ENCODE measurements around the gene UST. TPM values are rescaled to one million over a fixed set of nuclear protein-coding genes. Genes with fewer than 3 reads are reported as not detected.
"Not testable (repeated sequence)": the region's sequence is repeated elsewhere in the genome, so short reads cannot be mapped to it uniquely, and the experiment has no call there.

UST gene
- total and polyA plus RNA-seq, 7 experiments from 2014 or later: 0.35 to 2.6 (median 0.46) TPM; not detected in 2

DNA sequence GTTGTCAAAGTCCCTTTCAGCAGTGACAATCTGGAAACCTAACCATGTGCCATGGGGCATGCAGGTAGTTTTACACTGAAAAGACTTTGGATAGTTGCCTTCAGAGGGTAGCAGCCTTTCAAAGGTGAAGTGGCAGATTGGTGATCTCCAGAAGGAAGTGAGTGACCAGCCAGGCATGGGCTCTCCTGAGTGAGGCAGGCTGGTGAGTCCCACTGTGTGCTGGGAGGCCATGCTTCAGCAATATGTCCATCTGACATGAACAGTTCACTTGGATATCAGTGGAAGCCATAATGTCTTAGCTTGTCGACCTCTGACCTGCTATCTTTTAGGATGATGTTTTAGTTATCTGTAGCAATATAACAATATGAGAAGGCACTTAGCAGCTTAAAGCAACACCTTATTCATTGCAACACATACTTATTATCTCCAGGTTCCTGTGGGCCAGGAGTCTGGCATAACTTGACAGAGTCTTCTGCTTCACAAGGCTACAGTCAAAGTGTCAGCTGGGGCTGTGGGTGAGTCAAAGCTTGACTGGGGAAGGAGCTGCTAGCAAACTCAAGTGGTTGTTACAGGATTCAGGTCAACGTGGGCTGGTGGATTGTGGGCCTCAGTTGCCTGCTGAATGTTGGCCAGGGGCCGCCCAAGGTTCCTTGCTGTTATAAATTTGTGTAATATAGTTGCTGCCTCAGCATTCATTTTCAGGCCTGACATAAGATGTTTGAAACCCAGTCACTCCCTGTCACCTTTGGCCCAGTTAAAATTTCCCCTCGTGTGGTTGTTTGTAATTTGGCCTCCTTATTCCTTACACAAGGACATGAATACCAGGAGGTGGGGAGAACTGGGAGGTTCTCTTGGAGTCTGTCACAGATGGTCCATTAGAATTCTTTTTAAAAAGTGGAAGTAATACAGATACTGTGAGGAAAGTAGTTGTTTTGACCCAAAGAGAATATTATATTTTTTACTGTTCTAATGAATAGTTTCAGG lies 100.2 kb downstream of the UST start:
- CTCF ChIA-PET: no interaction called here
- intact Hi-C loops (cut with micrococcal nuclease): no loop called here
- ATAC-seq: no peak

DNA sequence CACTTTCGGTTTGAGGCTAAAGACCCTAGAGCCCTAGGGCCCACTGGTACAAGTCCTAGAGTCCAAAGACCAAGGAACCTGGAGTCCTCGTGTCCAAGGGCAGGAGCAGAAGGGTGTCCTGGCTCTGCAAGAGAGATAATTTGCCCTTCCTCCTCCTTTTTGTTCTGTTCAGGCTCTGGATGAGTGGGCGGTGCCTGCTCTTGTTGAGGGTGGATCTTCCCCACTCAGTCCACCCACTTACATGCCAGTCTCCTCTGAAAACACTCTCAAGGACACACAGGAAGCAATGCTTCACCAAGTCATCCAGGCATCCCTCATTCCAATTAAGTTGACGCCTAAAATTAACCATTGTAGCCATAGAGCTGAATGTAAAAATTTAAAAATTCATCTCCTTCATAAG lies 102.1 kb downstream of the UST start:
- Mint-ChIP-seq H3K27me3 (peaks cover 0 to 14% (median 5%) of the 10 kb centered on the region in 5 donors), H3K4me3 (no peak overlapping the region), H3K4me1 (no peaks in the 10 kb centered on the region), H3K36me3 (no peaks in the 10 kb centered on the region), H3K9me3 (no peaks in the 10 kb centered on the region), H3K27ac (no peak overlapping the region)
- Histone ChIP-seq H3K27me3 (ENCODE audit: control insufficient read depth in 2 of 2, insufficient read depth in 2 of 2, low read length in 2 of 2) (no peaks in the 10 kb centered on the region), H3K4me1 (ENCODE audit: control insufficient read depth in 2 of 2, insufficient read depth in 2 of 2, low read length in 2 of 2) (no peaks in the 10 kb centered on the region), H3K4me3 (ENCODE audit: low read length) (no peak overlapping the region), H3K9me3 (ENCODE audit: control insufficient read depth in 2 of 3, low read length in 3 of 3) (no peaks in the 10 kb centered on the region), H3K27ac (ENCODE audit: low read depth, low read length) (no peak overlapping the region), H3K36me3 (ENCODE audit: control insufficient read depth in 2 of 3, insufficient read depth in 3 of 3, low read length in 3 of 3) (no peaks in the 10 kb centered on the region)
- ChIA-PET CTCF (no interaction called here), POLR2A (no interaction called here)
- intact Hi-C loops (cut with micrococcal nuclease): no loop called here
- ATAC-seq (no peak), DNase-seq (no peak)

More for the DNA sequence above, 100.2 kb downstream of the UST start:
- Histone ChIP-seq H3K9me3 (ENCODE audit: control insufficient read depth in 2 of 3, low read length in 3 of 3) (no peaks in the 10 kb centered on the region), H3K4me1 (ENCODE audit: control insufficient read depth in 2 of 2, insufficient read depth in 2 of 2, low read length in 2 of 2) (no peaks in the 10 kb centered on the region), H3K36me3 (ENCODE audit: control insufficient read depth in 2 of 3, insufficient read depth in 3 of 3, low read length in 3 of 3) (no peaks in the 10 kb centered on the region), H3K4me3 (ENCODE audit: low read length) (no peak overlapping the region), H3K27me3 (ENCODE audit: control insufficient read depth in 2 of 2, insufficient read depth in 2 of 2, low read length in 2 of 2) (no peaks in the 10 kb centered on the region), H3K27ac (ENCODE audit: low read depth, low read length) (no peak overlapping the region)
- Mint-ChIP-seq H3K27me3 (peaks cover 0 to 4% (median 0%) of the 10 kb centered on the region in 5 donors), H3K36me3 (no peaks in the 10 kb centered on the region), H3K27ac (no peak overlapping the region), H3K4me3 (no peak overlapping the region), H3K4me1 (peaks cover 0 to 3% (median 0%) of the 10 kb centered on the region in 7 donors), H3K9me3 (no peaks in the 10 kb centered on the region)
- POLR2A ChIA-PET: no interaction called here
- DNase-seq: no peak

DNA sequence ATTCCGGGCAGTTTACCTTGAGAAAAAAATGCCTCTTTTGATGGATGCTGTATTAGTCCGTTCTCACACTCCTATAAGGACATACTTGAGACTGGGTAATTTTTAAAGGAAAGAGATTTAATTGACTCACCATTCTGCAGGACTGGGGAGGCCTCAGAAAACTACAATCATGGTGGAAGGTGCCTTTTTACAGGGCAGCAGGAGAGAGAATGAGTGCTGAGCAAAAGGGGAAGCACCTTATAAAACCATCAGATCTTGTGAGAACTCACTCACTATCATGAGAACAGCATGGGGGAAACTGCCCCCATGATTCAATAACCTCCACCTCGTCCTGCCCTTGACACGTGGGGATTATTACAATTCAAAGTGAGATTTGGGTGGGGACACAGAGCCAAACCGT lies 102.6 kb downstream of the UST start:
- CTCF ChIA-PET; H3K27ac ChIP-seq (ENCODE audit: low read depth, low read length); ATAC-seq; H3K4me3 ChIP-seq (ENCODE audit: low read length); H3K27ac Mint-ChIP-seq; H3K36me3 Mint-ChIP-seq; H3K9me3 ChIP-seq (ENCODE audit: control insufficient read depth in 2 of 3, low read length in 3 of 3); H3K36me3 ChIP-seq (ENCODE audit: control insufficient read depth in 2 of 3, insufficient read depth in 3 of 3, low read length in 3 of 3); POLR2A ChIA-PET; H3K27me3 ChIP-seq (ENCODE audit: control insufficient read depth in 2 of 2, insufficient read depth in 2 of 2, low read length in 2 of 2); H3K4me1 ChIP-seq (ENCODE audit: control insufficient read depth in 2 of 2, insufficient read depth in 2 of 2, low read length in 2 of 2); H3K4me3 Mint-ChIP-seq; intact Hi-C loops (cut with micrococcal nuclease); H3K9me3 Mint-ChIP-seq; DNase-seq; H3K4me1 Mint-ChIP-seq: not testable (repeated sequence)
- peaks cover 4 to 19% (median 7%) of the 10 kb centered on the region in 5 donors for H3K27me3 Mint-ChIP-seq

DNA sequence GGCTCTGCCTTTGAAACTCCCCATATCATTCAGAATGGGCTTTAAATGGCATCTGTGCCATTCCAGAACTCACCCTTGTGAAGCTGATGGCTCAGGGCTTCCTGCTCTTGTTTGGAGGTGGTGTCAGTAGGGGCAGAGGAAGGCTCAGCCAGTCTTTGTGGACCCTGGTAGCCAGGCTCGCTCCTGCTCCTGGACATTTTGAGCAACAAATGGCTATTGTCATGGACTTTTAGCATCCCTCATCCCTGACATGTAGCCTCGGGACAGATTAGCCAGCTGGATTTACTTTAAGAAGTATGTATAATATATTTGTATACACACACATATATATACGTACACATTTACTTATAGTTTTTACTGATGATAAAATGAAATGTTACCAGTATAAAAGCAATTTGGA lies 104.1 kb downstream of the UST start:
- Mint-ChIP-seq H3K27ac (no peak overlapping the region), H3K4me1 (no peaks in the 10 kb centered on the region)
- CTCF ChIA-PET: no interaction called here

DNA sequence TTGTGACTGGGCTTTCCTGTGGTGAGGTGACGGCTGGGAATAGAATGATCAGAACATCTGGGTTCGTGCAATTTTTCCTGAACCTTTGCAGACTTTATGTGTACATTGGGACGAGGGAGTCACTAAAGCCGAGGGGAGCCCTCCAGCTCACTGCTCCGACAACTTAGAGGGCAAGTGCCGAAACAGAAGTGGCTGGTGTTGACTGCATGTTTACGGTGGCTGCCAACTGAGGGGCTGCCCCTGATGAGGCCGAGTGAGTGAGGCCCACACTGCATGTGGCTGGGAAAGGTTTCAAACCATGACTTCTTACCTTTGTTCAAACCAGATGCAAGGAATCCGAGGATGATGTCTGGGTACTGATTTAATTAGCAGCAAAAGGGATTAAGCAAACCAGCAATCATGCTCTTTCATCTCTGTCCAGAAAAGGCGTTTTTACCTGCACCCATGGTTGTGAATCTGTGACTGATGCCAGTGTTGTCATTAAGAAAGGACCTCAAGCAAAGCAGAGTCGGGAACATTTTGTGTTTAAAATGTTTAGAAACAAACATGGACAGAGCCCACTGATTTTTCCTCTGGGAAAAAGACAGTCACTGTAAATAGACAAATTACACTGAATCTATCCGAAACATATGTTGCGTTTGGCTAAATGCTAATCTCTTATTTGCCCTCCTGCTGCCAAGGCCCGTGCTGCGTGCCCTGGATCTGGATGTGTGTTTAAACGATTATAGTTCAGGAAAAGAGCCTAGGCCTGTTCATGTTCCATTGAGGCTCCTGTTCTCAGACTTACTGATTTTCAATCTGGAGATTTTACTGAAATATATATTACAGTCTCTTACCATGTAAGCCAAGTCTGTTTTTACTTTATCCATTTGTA lies 105.1 kb downstream of the UST start:
- no peaks in the 10 kb centered on the region for H3K4me1 ChIP-seq (ENCODE audit: control insufficient read depth in 2 of 2, insufficient read depth in 2 of 2, low read length in 2 of 2)
- H3K9me3 ChIP-seq (ENCODE audit: control insufficient read depth in 2 of 3, low read length in 3 of 3): no peaks in the 10 kb centered on the region
- ChIA-PET CTCF (no interaction called here), POLR2A (no interaction called here)
- H3K27ac ChIP-seq (ENCODE audit: low read depth, low read length): no peak overlapping the region
- ATAC-seq (no peak), DNase-seq (no peak)
- H3K36me3 Mint-ChIP-seq: no peaks in the 10 kb centered on the region
- H3K4me1 Mint-ChIP-seq: no peaks in the 10 kb centered on the region
- H3K4me3 Mint-ChIP-seq: no peak overlapping the region
- no peak overlapping the region for H3K27ac Mint-ChIP-seq
- H3K27me3 Mint-ChIP-seq: peaks cover 8 to 27% (median 12%) of the 10 kb centered on the region in 5 donors
- H3K27me3 ChIP-seq (ENCODE audit: control insufficient read depth in 2 of 2, insufficient read depth in 2 of 2, low read length in 2 of 2): no peaks in the 10 kb centered on the region
- no peaks in the 10 kb centered on the region for H3K36me3 ChIP-seq (ENCODE audit: control insufficient read depth in 2 of 3, insufficient read depth in 3 of 3, low read length in 3 of 3)
- intact Hi-C loops (cut with micrococcal nuclease): no loop called here
- H3K4me3 ChIP-seq (ENCODE audit: low read length): no peak overlapping the region
- peaks cover 0 to 2% (median 0%) of the 10 kb centered on the region in 11 donors for H3K9me3 Mint-ChIP-seq

More for the DNA sequence above, 104.1 kb downstream of the UST start:
- Histone ChIP-seq H3K4me3 (ENCODE audit: low read length) (no peak overlapping the region), H3K36me3 (ENCODE audit: control insufficient read depth in 2 of 3, insufficient read depth in 3 of 3, low read length in 3 of 3) (no peaks in the 10 kb centered on the region), H3K4me1 (ENCODE audit: control insufficient read depth in 2 of 2, insufficient read depth in 2 of 2, low read length in 2 of 2) (no peaks in the 10 kb centered on the region), H3K9me3 (ENCODE audit: control insufficient read depth in 2 of 3, low read length in 3 of 3) (no peaks in the 10 kb centered on the region), H3K27me3 (ENCODE audit: control insufficient read depth in 2 of 2, insufficient read depth in 2 of 2, low read length in 2 of 2) (no peaks in the 10 kb centered on the region), H3K27ac (ENCODE audit: low read depth, low read length) (no peak overlapping the region)
- no peak for DNase-seq
- intact Hi-C loops (cut with micrococcal nuclease): no loop called here
- no peak for ATAC-seq
- H3K9me3 Mint-ChIP-seq: peaks cover 0 to 2% (median 0%) of the 10 kb centered on the region in 11 donors
- POLR2A ChIA-PET: no interaction called here
- H3K4me3 Mint-ChIP-seq: no peak overlapping the region
- H3K36me3 Mint-ChIP-seq: no peaks in the 10 kb centered on the region
- H3K27me3 Mint-ChIP-seq: peaks cover 8 to 27% (median 12%) of the 10 kb centered on the region in 5 donors

DNA sequence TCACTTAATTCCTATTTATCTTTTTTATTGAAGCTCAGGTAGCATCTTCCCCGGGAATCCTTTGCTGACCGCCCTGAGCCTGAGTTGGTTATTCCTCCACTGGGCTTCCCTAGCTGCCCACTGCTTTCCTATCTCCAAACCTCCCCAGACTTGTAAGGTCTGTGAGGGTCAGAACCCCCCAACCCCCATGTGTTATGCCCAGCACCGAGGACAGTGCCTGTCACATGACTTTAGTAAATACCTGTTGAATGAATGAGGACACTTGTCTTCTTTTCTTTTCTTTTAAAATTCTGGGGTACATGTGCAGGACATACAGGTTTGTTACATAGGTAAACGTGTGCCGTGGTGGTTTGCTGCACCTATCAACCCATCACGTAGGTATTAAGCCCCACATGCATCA lies 105.9 kb downstream of the UST start:
- ATAC-seq (no peak), DNase-seq (no peak)
- Histone ChIP-seq H3K9me3 (ENCODE audit: control insufficient read depth in 2 of 3, low read length in 3 of 3) (no peaks in the 10 kb centered on the region), H3K36me3 (ENCODE audit: control insufficient read depth in 2 of 3, insufficient read depth in 3 of 3, low read length in 3 of 3) (no peaks in the 10 kb centered on the region), H3K4me3 (ENCODE audit: low read length) (no peak overlapping the region), H3K27me3 (ENCODE audit: control insufficient read depth in 2 of 2, insufficient read depth in 2 of 2, low read length in 2 of 2) (no peaks in the 10 kb centered on the region), H3K4me1 (ENCODE audit: control insufficient read depth in 2 of 2, insufficient read depth in 2 of 2, low read length in 2 of 2) (no peaks in the 10 kb centered on the region), H3K27ac (ENCODE audit: low read depth, low read length) (no peak overlapping the region)
- H3K27ac Mint-ChIP-seq: no peak overlapping the region
- ChIA-PET CTCF (no interaction called here), POLR2A (no interaction called here)
- no peak overlapping the region for H3K4me3 Mint-ChIP-seq
- peaks cover 8 to 27% (median 12%) of the 10 kb centered on the region in 5 donors for H3K27me3 Mint-ChIP-seq
- H3K36me3 Mint-ChIP-seq: no peaks in the 10 kb centered on the region
- intact Hi-C loops (cut with micrococcal nuclease): no loop called here
- peaks cover 0 to 3% (median 0%) of the 10 kb centered on the region in 7 donors for H3K4me1 Mint-ChIP-seq
- peaks cover 0 to 2% (median 0%) of the 10 kb centered on the region in 11 donors for H3K9me3 Mint-ChIP-seq
